IPS DF 4.7 (cell line): Measurements from ENCODE around the gene SLC6A13.
"Not testable (repeated sequence)": the region's sequence is repeated elsewhere in the genome, so short reads cannot be mapped to it uniquely, and the experiment has no call there.

Experiments
- DNase-seq: peaks from one replicate; pipeline ENCODE4 v3.0.0-alpha.2; 2013; ENCODE audit warnings: low spot score; ENCODE audit errors: extremely low read depth

The SLC6A13 gene

DNA sequence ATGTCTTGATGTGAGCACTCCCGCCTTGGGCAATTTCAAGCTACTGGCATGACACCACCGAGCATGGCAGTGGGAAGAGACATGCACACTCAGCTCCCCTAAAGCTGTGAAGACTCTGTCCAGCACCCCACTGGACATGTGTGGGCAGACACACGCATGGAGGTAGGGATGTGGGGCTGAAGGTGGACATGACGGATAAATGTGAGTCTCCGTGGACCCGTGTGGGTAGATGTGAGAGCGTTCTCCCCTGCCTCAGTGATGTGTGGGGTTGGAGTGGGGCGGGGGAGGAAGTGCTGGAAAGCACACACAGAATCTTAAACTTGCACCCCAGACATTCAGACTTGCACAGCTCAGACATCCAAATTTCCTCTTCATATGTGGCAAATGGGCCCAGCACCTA, 61.3 kb downstream of the SLC6A13 start:
- no peak for DNase-seq

DNA sequence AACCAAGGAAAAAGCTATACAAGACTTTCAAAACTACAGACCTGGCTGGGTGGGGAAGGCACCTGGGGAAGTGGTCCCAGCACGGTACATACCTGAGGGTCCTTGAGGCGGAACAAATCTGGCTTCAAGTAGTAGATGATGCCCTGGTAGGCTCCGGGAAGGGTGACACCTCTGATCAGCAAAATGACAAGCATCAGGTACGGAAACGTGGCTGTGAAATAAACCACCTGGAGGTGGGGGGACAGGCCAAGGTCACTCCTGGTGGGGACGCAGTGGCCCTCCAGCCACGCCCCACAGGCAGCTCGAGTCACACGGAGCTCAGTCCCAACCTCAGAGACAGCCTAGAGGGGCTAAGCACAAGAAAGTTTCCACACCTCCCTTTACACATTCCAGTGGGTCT, 63.9 kb downstream of the SLC6A13 start:
- DNase-seq: no peak

DNA sequence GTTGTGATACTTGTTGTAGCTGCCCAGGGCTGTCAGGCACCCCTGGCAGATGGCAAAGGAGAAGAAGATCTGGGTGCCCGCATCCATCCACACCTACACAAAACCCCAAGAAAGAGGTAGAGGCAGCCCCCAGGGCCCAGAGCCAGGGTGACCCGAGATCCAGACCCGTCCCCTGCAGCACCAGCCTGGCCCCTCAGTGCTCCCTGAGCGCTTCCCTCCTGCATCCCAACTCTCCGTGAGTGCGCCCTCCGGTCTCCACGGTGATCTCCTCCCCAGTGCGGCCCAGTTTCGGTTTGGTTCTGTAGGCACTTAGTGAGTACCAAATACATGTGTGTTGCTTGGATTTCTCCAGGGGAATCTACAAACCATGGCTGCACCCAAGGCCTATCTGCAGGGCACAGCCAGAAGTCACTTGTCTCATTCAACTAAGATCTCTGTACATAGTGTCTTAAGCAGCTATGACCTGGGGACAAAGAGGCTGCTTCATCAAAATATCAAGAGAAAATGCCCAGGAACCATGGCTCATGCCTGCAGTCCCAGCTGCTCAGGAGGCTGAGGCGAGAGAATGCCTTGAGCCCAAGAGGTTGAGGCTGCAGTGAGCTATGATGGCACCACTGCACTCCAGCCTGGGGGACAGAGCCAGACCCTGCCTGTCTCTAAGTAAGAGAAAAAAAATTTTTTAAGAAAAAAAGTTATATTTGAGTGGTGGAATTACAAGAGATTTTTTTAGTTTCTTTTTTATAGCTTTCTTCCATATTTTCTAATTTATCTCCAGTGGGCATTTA, 64.5 kb downstream of the SLC6A13 start:
- no peak for DNase-seq

- no peak for DNase-seq
These were observed 65.3 kb downstream of the SLC6A13 start for GRCh38 chr12:197347-197746.

GRCh38 chr12:196436-196835, 66.2 kb downstream of the SLC6A13 start:
- DNase-seq: no peak

DNA sequence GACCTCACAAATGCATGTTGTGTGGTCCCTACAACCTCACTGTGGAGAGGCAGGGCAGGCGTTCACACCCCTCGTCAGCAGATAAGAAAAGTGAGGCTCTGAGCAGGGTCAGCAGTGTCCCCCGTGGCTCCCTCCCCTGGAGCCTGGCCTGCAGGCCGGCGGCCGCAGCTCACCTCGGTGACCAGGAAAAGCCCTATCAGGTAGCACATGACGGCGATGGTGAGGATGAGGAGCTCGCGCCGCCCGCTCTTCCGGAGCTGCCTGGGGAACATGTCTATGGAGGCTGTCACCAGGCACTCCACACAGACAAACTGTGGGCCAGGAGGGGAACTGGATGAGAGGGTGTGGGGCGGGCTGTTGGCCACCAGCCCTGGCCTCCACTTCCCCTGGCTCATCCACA, 66.7 kb downstream of the SLC6A13 start:
- DNase-seq: no peak

GRCh38 chr12:195156-195555, 67.5 kb downstream of the SLC6A13 start:
- no peak for DNase-seq

GRCh38 chr12:194276-194675, 68.4 kb downstream of the SLC6A13 start:
- DNase-seq: no peak

DNA sequence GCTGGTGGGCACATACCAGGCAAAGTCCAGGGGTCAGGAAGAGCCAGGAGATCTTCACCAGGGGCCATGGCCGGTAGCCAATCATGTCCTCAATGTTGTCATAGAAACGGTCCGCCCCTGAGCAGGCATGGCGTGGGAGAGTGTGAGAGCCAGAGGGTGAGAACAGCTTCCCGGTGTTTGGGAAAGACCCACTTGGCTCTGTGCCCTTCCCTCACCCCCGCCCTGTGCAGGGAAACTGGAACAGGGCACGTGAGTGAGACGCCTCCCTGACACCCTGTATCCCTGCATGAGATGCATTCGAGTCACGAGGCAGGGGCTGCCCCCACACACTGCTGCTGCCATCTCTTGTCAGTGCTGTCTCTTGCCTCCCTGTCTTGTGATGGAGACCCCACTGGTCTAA, 69.4 kb downstream of the SLC6A13 start:
- DNase-seq: no peak

DNA sequence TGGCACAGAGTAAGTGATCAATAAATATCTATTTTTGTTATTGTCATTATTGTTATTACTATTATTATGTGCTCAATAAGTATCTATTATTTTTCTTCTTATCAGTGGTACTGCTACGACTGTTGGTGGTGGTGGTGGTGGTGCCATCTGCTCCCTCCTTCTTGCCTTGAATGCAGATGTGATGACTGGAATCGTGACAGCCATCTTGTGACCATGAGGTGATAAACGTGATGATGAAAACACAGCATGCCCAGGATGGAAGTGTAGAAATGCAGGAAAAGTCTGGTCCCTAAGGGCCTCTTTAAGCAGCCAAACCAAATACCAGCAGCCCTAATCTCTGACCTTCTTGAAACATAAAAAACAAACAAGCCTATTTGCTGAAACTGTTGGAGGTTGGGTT, 71.1 kb downstream of the SLC6A13 start:
- DNase-seq: no peak

GRCh38 chr12:190881-191280, 71.8 kb downstream of the SLC6A13 start:
- DNase-seq: no peak

DNA sequence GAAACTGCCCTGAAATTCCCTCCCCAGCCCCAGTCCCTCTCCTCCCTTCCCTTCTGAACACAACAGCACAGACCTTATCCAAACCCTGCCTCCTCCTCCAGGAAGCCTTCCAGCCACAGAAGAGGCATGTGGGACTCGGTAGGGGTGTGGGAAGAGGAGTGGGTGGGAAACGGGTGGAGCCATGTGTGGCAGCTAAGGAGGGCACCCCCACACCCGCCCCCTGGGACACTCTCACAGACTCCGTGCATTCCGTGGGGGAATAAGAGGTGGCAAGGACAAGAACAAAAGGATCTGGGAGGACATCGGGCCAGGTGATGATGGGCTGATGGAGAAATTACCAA, 73.0 kb downstream of the SLC6A13 start:
- DNase-seq: no peak

GRCh38 chr12:188910-189621, 73.6 kb downstream of the SLC6A13 start:
- no peak for DNase-seq

DNA sequence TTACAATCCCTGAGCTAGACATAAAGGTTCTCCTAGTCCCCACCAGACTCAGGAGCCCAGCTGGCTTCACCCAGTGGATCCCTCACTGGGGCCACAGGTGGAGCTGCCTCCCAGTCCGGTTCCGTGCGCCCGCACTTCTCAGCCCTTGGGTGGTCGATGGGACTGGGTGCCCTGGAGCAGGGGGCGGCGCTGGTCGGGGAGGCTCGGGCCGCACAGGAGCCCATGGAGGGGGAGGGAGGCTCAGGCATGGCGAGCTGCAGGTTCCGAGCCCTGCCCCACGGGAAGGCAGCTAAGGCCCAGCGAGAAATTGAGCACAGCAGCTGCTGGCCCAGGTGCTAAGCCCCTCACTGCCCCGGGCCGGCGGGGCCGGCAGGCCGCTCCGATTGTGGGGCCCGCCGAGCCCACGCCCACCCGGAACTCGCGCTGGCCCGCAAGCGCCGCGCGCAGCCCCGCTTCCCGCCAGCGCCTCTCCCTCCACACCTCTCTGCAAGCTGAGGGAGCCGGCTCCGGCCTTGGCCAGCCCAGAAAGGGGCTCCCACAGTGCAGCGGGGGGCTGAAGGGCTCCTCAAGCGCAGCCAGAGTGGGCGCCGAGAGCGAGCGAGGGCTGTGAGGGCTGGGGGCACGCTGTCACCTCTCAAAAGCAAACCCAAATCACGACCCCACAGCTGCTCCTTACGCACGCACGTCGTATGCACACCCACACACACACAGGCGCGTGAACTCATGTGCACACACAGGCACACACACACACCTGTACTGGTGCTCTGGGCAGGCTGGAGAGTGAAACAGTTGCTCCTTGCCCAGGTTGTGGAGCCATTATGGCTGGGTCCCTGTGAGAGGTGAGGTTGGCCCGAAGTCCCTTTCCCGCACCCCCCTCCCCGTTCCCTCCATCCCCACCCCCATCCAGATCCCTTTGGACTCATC, 74.4 kb downstream of the SLC6A13 start:
- DNase-seq: not testable (repeated sequence)

DNA sequence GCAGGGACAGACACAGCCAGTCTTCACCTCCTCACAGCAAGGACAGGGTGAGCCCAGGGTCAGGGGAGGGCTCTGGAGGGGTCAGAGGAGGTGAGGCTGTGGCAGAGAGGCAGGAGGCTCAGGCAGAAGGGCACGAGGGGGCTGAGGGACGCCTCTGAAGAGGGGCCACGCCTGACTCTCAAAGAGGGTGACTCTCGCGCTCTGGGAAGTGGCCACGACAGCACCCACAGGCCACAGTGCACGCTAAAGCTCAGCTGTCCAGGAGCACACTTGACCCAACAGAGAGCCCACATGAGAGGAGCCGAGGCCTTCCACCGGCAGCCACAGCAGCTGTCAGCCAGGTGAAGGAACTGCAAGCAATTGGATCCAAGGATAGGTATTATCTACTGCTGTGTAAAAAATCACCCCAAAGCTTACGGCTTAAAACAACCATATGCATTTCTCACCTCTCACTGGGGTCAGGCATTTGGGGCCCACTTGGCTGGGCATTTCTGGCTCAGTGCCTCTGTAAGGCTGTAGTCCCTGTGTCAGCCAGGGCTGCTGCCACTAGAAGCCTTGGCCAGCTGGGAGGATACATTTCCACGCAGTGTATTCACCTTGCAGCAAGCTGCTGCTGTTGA, 76.5 kb downstream of the SLC6A13 start:
- DNase-seq: no peak

DNA sequence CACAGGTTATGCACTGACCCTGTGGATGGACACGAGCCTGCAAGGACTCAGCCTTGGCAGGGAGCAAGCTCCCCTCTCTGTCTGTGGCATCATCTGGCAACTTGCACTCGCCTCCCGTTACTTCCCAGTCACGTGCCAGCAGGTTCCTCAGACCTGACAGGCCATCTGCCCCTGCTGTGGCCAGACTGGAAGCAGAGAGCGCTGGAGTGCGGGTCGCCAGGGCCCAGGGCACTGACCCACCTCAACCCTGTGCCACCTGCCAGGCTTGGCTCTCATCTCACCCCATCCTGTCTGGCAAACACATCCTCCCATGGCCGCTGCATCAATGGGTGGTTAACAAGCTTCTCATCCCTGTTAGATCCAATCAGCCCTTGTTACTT, 77.1 kb downstream of the SLC6A13 start:
- DNase-seq: no peak

DNA sequence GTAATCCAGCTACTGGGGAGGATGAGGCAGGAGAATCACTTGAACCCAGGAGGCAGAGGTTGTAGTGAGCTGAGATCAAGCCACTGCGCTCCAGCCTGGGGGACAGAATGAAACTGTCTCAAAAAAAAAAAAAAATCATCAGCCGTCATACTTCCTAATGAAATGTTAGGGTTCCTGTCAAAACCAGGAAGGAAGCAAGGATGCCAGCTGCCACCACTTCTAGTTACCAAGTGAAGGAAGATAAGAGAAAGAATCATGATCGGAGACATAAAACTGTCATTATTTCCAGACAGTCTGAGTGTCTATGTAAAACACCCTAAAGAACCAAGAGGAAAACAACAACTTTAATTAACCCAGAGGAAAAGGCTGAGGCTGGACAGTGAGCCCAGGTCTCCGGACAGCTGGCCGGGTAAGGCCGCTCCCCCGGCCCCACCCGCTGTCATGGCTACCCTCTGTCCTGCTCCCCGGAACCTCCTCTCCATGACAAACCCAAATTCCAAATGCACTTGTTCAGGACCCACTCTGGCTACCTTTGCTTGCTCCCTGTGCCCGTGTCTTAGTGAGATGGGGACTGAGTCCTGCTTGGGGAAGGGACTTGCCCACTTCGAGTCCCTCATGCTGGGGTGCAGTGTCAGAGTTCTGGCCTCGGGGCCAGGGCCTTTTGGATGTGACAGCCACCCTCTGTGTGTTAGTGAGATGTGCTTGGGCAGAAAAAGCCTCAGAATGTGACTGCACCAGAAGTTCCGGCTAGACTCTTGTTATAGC, 77.6 kb downstream of the SLC6A13 start:
- DNase-seq: no peak

DNA sequence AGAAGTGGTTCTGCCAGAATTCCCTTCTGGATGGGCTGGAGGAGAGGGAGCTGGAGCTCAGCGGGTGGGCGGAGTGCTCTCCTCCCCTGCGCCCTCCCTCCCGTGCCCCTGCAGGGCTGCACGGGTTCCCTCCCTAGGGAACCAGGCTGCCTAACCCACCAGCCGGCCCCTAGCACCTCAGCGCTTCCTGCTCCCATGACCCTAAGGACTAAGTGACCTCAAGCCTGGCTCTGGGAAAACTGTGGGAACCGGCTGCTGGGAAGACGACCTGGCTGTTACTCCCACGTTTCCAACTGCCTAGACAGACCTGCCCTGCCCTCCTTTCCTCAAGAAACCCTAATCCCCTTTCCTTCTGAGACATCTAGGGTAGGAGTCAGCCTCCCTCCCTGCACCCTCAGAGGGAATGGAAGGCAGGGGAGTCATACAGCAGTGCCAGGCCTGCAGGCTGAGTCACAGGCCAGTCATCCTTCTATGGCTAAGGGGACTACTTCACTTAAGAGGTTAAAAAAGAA, 80.2 kb downstream of the SLC6A13 start:
- DNase-seq: no peak

- no peak for DNase-seq
These were observed 80.7 kb downstream of the SLC6A13 start for GRCh38 chr12:181921-182320.

DNA sequence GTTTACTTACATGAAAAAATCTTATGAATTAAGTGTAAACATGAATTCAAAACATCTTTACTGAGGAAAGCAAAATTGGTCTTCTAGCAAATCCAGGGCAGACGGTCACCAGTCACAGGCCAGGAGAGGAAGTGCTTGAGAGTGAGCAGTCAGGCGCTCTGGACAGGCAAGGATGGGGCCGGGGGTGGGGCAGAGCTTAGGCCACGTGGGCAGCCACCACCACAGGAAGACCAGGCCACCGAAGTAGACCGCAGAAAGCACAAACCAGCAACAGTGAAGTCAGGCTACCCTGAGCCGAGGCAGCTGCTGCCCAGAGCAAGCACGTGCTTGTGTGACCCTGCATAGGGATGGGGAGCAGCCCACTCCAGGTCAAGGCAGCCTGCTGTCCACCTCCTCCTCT, 82.2 kb downstream of the SLC6A13 start:
- no peak for DNase-seq

DNA sequence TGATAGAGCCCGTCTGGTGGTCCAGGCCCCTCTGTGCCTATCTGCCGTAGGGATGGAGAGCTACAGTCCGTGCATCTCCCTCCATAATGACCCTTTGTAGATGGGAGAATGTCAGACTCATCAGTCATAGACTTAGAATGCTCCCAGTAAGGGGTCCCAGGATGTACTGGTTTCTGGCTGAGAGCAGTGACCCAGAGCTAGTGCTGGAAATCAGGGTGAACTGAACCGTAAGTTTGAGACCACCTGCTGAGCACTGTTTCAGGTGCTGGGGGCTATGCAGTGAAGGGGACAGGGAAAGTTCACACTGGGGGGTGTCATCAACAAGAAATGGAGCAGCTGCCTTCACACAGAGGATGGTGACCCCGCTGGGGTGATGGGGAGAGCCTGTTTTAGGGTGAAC, 82.8 kb downstream of the SLC6A13 start:
- DNase-seq: no peak
